NCI-H226 (cell line): Measurements from ENCODE around the gene PLEKHM3.
A peak's percentile ranks its signal among the peaks of the same experiment; 100 is the strongest.
"Not testable (repeated sequence)": the region's sequence is repeated elsewhere in the genome, so short reads cannot be mapped to it uniquely, and the experiment has no call there.

Experiments used
- DNase-seq: peaks from one replicate; pipeline ENCODE4 v3.0.0-alpha.2; 2015

The PLEKHM3 gene

DNA sequence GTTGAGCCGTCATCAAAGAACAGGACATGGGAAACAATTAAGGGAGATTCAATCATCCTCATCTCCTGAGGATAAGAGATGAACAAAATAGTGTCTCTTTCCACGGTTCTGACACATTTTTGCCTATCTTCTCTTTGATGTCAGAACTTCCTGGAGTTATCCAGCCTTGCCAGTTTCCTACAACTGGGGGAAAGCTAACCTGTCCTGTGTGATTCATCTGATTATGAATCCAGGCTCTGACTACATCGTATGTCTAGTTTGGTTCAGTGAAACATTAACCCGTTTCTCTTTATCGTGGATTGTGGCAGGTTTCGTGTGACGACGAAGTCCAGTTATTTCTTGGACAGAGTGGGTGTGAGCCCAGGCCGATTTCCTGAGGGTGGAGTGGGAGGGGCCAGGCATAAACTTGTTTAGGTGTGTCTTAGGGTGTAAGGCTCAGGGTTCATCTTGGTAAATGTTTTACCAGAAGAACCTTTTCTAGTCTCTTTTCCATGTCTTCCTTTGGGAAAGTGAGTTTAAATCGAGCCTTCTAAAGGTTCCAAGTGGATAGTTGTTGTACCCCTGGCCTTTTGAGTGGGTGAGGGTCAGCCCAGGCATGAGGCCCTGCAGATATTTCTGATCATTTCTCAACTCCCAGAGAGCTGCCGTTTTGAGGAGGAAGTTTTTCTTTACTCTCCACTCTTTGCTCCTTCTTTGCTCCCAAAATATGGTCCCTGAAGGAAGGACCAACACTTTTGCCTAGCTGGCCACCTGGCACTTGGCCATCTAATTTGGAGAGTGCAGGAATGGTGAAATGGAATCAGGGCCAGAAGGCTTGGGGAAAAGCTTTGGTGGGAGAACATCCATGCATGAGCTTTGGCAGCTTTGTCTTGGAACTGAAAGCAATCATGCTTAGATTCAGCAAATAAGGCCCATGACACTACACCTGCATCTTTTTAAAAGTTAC lies 205.2 kb downstream of the PLEKHM3 start:
- DNase-seq: no peak

DNA sequence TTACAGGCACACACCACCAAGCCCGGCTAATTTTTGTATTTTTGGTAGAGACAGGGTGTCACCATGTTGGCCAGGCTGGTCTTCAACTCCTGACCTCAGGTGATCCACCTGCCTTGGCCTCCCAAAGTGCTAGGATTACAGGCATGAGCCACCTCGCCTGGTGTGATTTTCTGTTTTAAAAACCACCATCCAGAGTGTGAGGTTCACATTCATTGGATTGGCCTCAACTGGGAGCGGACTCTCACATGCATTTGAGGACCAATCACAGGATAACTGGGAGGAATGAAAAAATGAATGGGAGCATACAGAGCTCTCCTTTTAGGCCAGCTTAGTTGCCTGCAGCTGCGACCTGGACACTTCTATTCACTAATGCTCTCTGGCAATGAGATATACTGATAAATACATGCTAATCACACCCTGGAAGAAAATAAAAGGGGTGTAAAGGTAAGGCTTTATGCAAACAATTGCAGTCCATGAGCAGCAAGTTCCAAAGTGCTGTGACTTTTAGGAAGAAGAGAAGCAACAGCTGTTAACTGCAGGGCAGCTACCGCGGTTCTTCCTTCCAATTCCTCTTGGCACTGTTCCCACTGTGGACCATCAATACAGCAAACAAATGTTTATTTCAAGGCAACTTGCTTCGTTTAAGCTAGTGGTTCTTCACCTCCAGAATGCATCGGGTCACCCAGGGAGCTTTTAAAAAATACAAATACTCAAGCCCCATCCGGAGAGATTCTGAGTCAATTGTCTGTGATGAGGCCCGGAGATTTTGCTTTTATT lies 206.1 kb downstream of the PLEKHM3 start:
- DNase-seq: no peak

GRCh38 chr2:207816546-207816945 lies 208.8 kb downstream of the PLEKHM3 start:
- no peak for DNase-seq

DNA sequence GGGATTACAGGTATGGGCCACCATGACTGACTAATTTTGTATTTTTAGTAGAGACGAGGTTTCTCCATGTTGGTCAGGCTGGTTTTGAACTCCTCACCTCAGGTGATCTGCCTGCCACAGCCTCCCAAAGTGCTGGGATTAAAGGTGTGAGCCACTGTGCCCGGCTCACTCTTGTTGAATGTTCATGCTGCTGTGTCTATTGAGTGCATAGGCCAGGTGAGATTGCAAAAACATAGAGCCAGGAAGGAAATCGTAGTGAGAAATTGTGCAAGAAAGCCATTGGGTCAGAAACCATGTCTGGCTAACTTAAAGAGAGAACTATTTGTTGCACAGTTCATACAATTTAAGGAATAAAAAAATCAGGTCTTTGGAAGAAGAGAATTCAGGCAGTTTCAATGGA lies 210.1 kb downstream of the PLEKHM3 start:
- DNase-seq: no peak

- DNase-seq: no peak
Measured at GRCh38 chr2:207813942-207814341, 211.4 kb downstream of the PLEKHM3 start.

GRCh38 chr2:207813221-207813916 lies 212.0 kb downstream of the PLEKHM3 start:
- DNase-seq: no peak

GRCh38 chr2:207812726-207813080 lies 212.6 kb downstream of the PLEKHM3 start:
- DNase-seq: no peak

- DNase-seq: no peak
Measured at GRCh38 chr2:207812058-207812725, 213.1 kb downstream of the PLEKHM3 start.

DNA sequence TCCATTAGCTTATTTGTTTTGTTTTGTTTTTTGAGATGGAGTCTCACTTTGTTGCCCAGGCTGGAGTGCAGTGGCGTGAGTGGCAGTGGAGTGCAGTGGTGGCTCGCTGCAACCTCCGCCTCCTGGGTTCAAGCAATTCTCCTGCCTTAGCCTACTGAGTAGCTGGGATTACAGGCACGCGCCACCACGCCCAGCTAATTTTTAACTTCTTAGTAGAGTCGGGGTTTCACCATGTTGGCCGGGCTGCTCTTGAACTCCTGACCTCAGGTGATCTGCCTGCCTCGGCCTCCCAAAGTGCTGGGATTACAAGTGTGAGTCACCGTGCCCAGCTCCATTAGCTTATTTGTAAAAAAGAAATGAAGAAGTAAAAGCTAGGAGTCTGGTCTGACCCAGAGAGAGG lies 213.7 kb downstream of the PLEKHM3 start:
- not testable (repeated sequence) for DNase-seq

DNA sequence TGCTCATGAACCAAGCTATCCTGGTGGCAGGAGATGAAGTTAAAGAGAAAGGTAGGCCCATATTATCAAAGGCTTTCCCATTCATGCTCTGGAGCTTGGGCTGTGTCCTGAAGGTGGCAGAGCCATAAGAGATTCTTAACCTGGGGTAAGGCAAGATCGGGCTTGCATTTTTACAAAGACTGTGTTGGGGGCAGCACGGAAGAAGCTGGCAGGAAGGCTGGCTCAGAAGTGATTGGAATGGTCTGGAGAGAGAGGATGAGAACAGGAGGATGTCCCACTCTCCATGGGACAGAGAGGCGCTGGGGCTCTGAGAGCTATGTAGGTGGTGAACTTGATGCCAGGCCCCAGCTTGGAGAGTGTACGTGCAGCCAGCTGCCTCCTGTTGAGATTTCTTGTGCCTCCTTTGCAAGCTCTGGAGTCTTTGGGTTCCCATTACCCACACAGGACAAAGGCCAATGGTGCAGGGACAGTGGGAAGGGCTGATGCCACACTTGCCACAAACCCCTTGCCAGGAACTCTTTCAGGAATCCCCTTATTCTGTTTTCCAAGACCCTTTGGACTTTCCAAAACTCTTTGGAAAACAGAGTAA lies 215.0 kb downstream of the PLEKHM3 start:
- DNase-seq: no peak

GRCh38 chr2:207808119-207808518 lies 217.2 kb downstream of the PLEKHM3 start:
- DNase-seq: no peak

GRCh38 chr2:207807516-207807915 lies 217.8 kb downstream of the PLEKHM3 start:
- no peak for DNase-seq

GRCh38 chr2:207805566-207806226 lies 219.6 kb downstream of the PLEKHM3 start:
- DNase-seq: peak; percentile 12

GRCh38 chr2:207802650-207803049 lies 222.7 kb downstream of the PLEKHM3 start:
- no peak for DNase-seq

DNA sequence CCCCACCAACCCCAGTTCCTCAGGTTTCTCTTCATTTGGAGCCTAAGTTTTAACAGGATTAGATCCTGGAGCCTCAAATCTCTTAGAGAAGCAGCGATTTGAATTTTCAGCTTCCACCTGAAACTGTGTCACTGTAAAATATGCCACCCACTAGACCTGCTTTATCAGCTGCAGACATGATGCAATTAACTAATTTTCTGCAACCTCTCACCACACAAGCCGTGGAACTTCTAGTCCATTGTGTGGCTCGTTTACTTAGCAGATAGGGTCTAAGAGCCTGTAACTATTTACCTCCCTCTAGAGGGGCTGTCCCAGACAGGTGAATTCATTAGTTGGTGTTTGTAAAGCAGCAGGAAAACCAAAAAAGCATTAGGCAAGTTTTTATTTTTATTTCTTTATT lies 224.1 kb downstream of the PLEKHM3 start:
- DNase-seq: no peak

GRCh38 chr2:207796585-207797350 lies 228.6 kb downstream of the PLEKHM3 start:
- DNase-seq: peak; percentile 6

GRCh38 chr2:207792244-207792785 lies 233.0 kb downstream of the PLEKHM3 start:
- peak; percentile 36 for DNase-seq

- DNase-seq: no peak
Measured at GRCh38 chr2:207791579-207792243, 233.6 kb downstream of the PLEKHM3 start.

GRCh38 chr2:207790898-207791297 lies 234.4 kb downstream of the PLEKHM3 start:
- DNase-seq: no peak

DNA sequence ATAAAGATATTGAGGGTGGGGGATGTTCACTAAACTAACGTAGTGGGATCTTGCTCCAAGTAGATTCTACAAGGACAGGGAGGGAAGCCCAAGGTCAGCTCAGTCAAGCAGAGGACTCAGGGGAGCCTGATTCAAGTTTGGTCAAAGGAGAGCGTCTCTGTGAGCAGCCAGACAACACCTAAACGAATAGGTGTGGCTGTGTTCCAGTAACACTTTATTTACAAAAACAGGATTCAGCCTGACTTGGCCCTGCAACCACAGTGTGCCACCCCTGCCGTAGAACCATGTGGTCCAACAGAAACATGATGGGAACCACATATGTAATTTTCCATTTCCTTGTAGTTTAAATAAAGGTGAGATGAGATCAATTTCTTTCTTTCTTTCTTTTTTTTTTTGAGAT lies 237.5 kb downstream of the PLEKHM3 start:
- no peak for DNase-seq
